Caco-2 (cell line): ENCODE measurements around the gene PARP1. TPM values are rescaled to one million over a fixed set of nuclear protein-coding genes. Genes with fewer than 3 reads are reported as not detected.

ENCODE experiments used
- BruUV-seq: library from RNA; stranded (reverse); fragments of 400-500 nt; replicated peaks from 2 replicates; lab custom pipeline; 2021; lab: Mats Ljungman, UMichigan
- CTCF ChIA-PET: fragments of 300-600 bp; sonication (Branson Sonifier 250); formaldehyde crosslinking; loops from one replicate; lab custom pipeline; 2022; ENCODE audit warnings: antibody characterized with exemption; lab: Charles Lee
- POLR2A ChIA-PET: fragments of 300-600 bp; sonication (Branson Sonifier 250); formaldehyde crosslinking; loops from one replicate; lab custom pipeline; 2022; ENCODE audit warnings: antibody characterized with exemption; lab: Charles Lee
- DNase-seq, 2 experiments: peaks; one replicate each; pipeline versions ENCODE4 v3.0.0 to v3.0.0-alpha.2; 2020 to 2022
- H3K27me3 ChIP-seq: replicated peaks from 2 replicates; pipeline ENCODE4 v1.6.0; 2011; ENCODE audit warnings: low read length; ENCODE audit not compliant: control insufficient read depth, insufficient read depth
- H3K36me3 ChIP-seq: 2 replicates; pipeline ENCODE4 v1.5.1; 2011; ENCODE audit warnings: low read length; ENCODE audit not compliant: control insufficient read depth, insufficient read depth
- H3K4me1 ChIP-seq: fragments of 250-450 bp; sonication (Bioruptor Pico); 2 replicates; pipeline ENCODE4 v1.5.1; 2020; ENCODE audit warnings: mild to moderate bottlenecking
- H3K4me3 ChIP-seq: 2 replicates; pipeline ENCODE4 v1.5.1; 2011; ENCODE audit warnings: low read depth, mild to moderate bottlenecking, control low read depth, low read length
- H3K9me3 ChIP-seq: fragments of 250-450 bp; sonication (Bioruptor Pico); 2 replicates; pipeline ENCODE4 v1.5.1; 2020; ENCODE audit warnings: mild to moderate bottlenecking, moderate library complexity
- H3K27ac Mint-ChIP-seq: one replicate; pipeline ENCODE4 v1.8.0; 2022; ENCODE audit warnings: mixed read lengths; ENCODE audit not compliant: unreplicated experiment
- H3K27me3 Mint-ChIP-seq: one replicate; pipeline ENCODE4 v1.8.0; 2022; ENCODE audit warnings: mixed read lengths; ENCODE audit not compliant: insufficient read depth, unreplicated experiment
- H3K36me3 Mint-ChIP-seq: one replicate; pipeline ENCODE4 v1.8.0; 2022; ENCODE audit warnings: mild to moderate bottlenecking, mixed read lengths; ENCODE audit not compliant: insufficient read depth, unreplicated experiment
- H3K4me1 Mint-ChIP-seq: one replicate; pipeline ENCODE4 v1.8.0; 2022; ENCODE audit warnings: low read depth, mixed read lengths; ENCODE audit not compliant: unreplicated experiment
- H3K4me3 Mint-ChIP-seq: one replicate; pipeline ENCODE4 v1.8.0; 2022; ENCODE audit warnings: mild to moderate bottlenecking, moderate library complexity, mixed read lengths; ENCODE audit not compliant: unreplicated experiment
- H3K9me3 Mint-ChIP-seq: one replicate; pipeline ENCODE4 v1.8.0; 2022; ENCODE audit warnings: mixed read lengths; ENCODE audit not compliant: unreplicated experiment
- intact Hi-C: fragments of 100-400 bp; cut with micrococcal nuclease; formaldehyde crosslinking; loops from one replicate; pipeline ENCODE4 v1.10.0; 2022; ENCODE audit not compliant: unreplicated experiment
- total RNA-seq: library from RNA; stranded (reverse); gene quantifications from 2 replicates; pipeline ENCODE4 v1.2.3, GENCODE V29; 2022
- TF ChIP-seq, protein P1 (sequence below), 2 experiments: fragments of 200-600 bp in 1 of 2; IDR thresholded peaks; 1 replicate in 1 of 2; 2 replicates in 1 of 2; pipeline versions ENCODE4 v1.5.1 to v1.8.0; 2011 to 2022; ENCODE audit warnings: antibody characterized with exemption in 1 of 2, control low read depth in 1 of 2, inconsistent platforms in 1 of 2, low read depth in 1 of 2, low read length in 1 of 2, mild to moderate bottlenecking in 1 of 2, moderate library complexity in 1 of 2; ENCODE audit not compliant: insufficient read depth in 1 of 2, severe bottlenecking in 1 of 2, unreplicated experiment in 1 of 2

PARP1 gene
- total RNA-seq, 1 experiment from 2014 or later: 136 TPM

DNA sequence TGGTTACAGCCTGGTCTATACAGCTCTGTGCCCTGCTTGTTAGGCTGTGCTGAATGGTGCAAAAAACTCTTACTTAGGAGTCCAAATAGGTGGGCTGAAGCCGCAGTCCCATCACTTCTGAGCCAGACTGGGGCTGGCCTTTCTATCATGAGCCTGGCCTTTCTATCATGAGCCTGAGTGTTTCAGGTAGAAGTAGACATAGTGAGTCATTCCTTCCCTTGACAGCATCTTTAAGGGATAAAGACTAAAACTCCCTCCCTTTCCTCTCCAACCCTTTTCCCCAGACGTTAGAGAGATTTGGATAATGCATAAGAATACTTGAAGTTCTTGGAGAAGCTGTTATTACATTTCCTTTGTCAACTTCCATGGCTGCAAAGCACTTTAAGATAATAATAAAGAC, 46.5 kb upstream of the PARP1 start:
- POLR2A ChIA-PET: no interaction called here
- Histone ChIP-seq H3K4me1 (no peaks in the 10 kb centered on the region), H3K36me3 (no peaks in the 10 kb centered on the region), H3K9me3 (no peaks in the 10 kb centered on the region), H3K4me3 (no peak overlapping the region), H3K27me3 (no peaks in the 10 kb centered on the region)
- H3K4me3 Mint-ChIP-seq: no peak overlapping the region
- CTCF ChIA-PET: no interaction called here
- no peaks in the 10 kb centered on the region for H3K36me3 Mint-ChIP-seq
- H3K9me3 Mint-ChIP-seq: no peaks in the 10 kb centered on the region
- no peaks in the 10 kb centered on the region for H3K4me1 Mint-ChIP-seq
- intact Hi-C loops: no loop called here
- no peak for DNase-seq
- H3K27me3 Mint-ChIP-seq: no peaks in the 10 kb centered on the region
- TF ChIP-seq, protein P1, sequence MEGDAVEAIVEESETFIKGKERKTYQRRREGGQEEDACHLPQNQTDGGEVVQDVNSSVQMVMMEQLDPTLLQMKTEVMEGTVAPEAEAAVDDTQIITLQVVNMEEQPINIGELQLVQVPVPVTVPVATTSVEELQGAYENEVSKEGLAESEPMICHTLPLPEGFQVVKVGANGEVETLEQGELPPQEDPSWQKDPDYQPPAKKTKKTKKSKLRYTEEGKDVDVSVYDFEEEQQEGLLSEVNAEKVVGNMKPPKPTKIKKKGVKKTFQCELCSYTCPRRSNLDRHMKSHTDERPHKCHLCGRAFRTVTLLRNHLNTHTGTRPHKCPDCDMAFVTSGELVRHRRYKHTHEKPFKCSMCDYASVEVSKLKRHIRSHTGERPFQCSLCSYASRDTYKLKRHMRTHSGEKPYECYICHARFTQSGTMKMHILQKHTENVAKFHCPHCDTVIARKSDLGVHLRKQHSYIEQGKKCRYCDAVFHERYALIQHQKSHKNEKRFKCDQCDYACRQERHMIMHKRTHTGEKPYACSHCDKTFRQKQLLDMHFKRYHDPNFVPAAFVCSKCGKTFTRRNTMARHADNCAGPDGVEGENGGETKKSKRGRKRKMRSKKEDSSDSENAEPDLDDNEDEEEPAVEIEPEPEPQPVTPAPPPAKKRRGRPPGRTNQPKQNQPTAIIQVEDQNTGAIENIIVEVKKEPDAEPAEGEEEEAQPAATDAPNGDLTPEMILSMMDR (IDR thresholded peaks at IDR 0.05; ENCODE audit: insufficient read depth in 1 of 2, low read depth in 1 of 2, low read length in 1 of 2, severe bottlenecking in 1 of 2, unreplicated experiment in 1 of 2): no peak
- H3K27ac Mint-ChIP-seq: no peak overlapping the region
- no TSS peak for BruUV-seq

DNA sequence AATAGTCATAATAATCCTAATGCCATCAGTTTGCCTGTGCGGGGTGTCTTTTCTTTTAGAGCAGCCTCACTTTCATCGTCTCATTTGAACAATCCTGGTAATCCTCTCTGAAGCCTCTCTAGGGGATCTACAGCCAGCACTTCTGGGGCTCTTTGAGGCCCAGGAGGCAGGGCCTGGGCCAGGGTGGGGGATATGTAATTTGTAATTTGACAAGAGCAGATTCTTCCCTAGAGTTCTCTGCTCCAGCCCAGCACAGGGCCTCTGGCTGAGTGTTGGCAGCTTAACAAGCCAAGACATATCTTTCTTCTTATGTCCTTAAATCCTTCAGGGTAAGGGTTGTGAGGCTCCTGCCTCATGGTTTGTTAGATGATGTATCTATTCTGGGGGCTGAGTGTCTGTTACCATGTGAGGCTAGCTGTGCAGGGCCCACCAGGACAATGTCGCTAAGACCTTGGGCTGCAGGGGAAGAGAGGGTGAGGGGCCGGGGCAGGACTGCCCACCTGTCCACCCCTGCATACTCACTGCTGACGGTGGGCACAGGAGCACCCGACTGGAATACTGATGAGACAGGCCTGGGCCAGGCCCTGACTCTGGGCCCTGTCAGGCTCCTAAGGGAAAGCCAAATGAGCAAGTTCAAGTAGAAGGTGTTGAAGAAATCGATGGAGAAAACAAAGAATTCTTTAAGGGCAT, 45.3 kb upstream of the PARP1 start:
- Mint-ChIP-seq H3K4me3 (no peak overlapping the region), H3K4me1 (no peaks in the 10 kb centered on the region), H3K27me3 (no peaks in the 10 kb centered on the region), H3K9me3 (no peaks in the 10 kb centered on the region), H3K36me3 (no peaks in the 10 kb centered on the region), H3K27ac (no peak overlapping the region)
- H3K9me3 ChIP-seq: no peaks in the 10 kb centered on the region
- H3K36me3 ChIP-seq: no peaks in the 10 kb centered on the region
- intact Hi-C loops: no loop called here
- TF ChIP-seq, protein P1 (IDR thresholded peaks at IDR 0.05; ENCODE audit: insufficient read depth in 1 of 2, low read depth in 1 of 2, low read length in 1 of 2, severe bottlenecking in 1 of 2, unreplicated experiment in 1 of 2): no peak
- ChIA-PET POLR2A (no interaction called here), CTCF (no interaction called here)
- H3K4me1 ChIP-seq: no peaks in the 10 kb centered on the region
- H3K4me3 ChIP-seq: no peak overlapping the region
- no peak for DNase-seq
- BruUV-seq: no TSS peak
- no peaks in the 10 kb centered on the region for H3K27me3 ChIP-seq

DNA sequence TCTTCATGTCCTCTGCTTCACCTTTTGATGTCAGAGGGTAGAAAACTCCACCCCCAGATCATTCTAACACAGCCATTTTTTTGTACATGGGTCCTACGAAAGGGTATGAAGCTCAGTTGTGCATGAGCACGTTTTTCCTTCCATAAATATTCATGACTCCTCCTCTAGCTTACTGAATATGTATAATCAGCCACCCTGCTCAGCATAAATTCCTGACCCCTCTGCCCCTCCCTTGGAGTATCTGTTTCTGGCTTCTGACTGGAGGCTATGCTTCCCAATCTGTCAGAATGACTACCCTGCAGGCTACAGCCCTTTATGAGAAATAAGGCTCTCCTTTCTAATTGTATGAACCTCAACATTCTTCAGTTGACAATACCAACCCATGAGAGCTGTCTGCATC, 42.8 kb upstream of the PARP1 start:
- DNase-seq: no peak
- Mint-ChIP-seq H3K36me3 (no peaks in the 10 kb centered on the region), H3K4me3 (no peak overlapping the region), H3K9me3 (no peaks in the 10 kb centered on the region), H3K27ac (no peak overlapping the region), H3K4me1 (no peaks in the 10 kb centered on the region), H3K27me3 (no peaks in the 10 kb centered on the region)
- ChIA-PET CTCF (no interaction called here), POLR2A (no interaction called here)
- Histone ChIP-seq H3K4me1 (no peaks in the 10 kb centered on the region), H3K36me3 (no peaks in the 10 kb centered on the region), H3K27me3 (no peaks in the 10 kb centered on the region), H3K4me3 (no peak overlapping the region), H3K9me3 (no peaks in the 10 kb centered on the region)
- TF ChIP-seq, protein P1 (IDR thresholded peaks at IDR 0.05; ENCODE audit: insufficient read depth in 1 of 2, low read depth in 1 of 2, low read length in 1 of 2, severe bottlenecking in 1 of 2, unreplicated experiment in 1 of 2): no peak
- intact Hi-C loops: no loop called here
- no TSS peak for BruUV-seq
